IMR-90 (cell line): ENCODE data around the gene PREP. TPM values are rescaled to one million over a fixed set of nuclear protein-coding genes. Genes with fewer than 3 reads are reported as not detected.

Experiments
- ATAC-seq: fragments of 200-7000 bp; cut with Tn5 transposase; 2 replicates; pipeline ENCODE4 v1.9.1; 2020; ENCODE audit warnings: low read depth, mild to moderate bottlenecking, moderate library complexity
- BruUV-seq: library from RNA; stranded (reverse); fragments of 400-500 nt; replicated peaks from 2 replicates; lab custom pipeline; 2021; lab: Mats Ljungman, UMichigan
- CTCF ChIA-PET: fragments of 300-600 bp; formaldehyde crosslinking; extraction: SDS; loops from one replicate; lab custom pipeline; 2021; ENCODE audit warnings: antibody characterized with exemption; lab: Yijun Ruan, JAX
- POLR2A ChIA-PET: fragments of 300-600 bp; sonication (Branson Sonifier 250); formaldehyde crosslinking; loops from one replicate; lab custom pipeline; 2022; ENCODE audit warnings: antibody characterized with exemption; ENCODE audit not compliant: unreplicated experiment; lab: Charles Lee
- DNase-seq: peaks from one replicate; pipeline ENCODE4 v3.0.0; 2013
- H2AFZ ChIP-seq: replicated peaks from 2 replicates; pipeline ENCODE3; 2013; ENCODE audit warnings: low read length, mild to moderate bottlenecking; ENCODE audit not compliant: poor library complexity
- H2AK5ac ChIP-seq: 2 replicates; pipeline ENCODE4 v1.6.1; 2013; ENCODE audit warnings: low read depth, low read length, inconsistent platforms
- H2AK9ac ChIP-seq: replicated peaks from 2 replicates; pipeline ENCODE3; 2013; ENCODE audit warnings: mild to moderate bottlenecking, low read depth, low read length, moderate library complexity; ENCODE audit not compliant: poor library complexity
- H2BK120ac ChIP-seq: 2 replicates; pipeline ENCODE4 v1.6.1; 2013; ENCODE audit warnings: low read depth, low read length, inconsistent platforms
- H2BK15ac ChIP-seq: 3 replicates; pipeline ENCODE4 v1.6.1; 2013; ENCODE audit warnings: low read depth, low read length, inconsistent platforms
- H2BK20ac ChIP-seq: 2 replicates; pipeline ENCODE4 v1.6.1; 2013; ENCODE audit warnings: low read depth, mild to moderate bottlenecking, inconsistent platforms, low read length, moderate library complexity
- H2BK5ac ChIP-seq: 2 replicates; pipeline ENCODE4 v1.6.1; 2013; ENCODE audit warnings: mild to moderate bottlenecking, low read depth, low read length, inconsistent platforms; ENCODE audit not compliant: poor library complexity, severe bottlenecking
- H3K14ac ChIP-seq: replicated peaks from 2 replicates; pipeline ENCODE4 v1.6.1; 2013; ENCODE audit warnings: low read depth, low read length, inconsistent platforms
- H3K18ac ChIP-seq: 2 replicates; pipeline ENCODE4 v1.6.1; 2013; ENCODE audit warnings: low read depth, low read length, control low read depth
- H3K23ac ChIP-seq: 2 replicates; pipeline ENCODE4 v1.6.1; 2013; ENCODE audit warnings: low read depth, low read length, inconsistent platforms
- H3K27ac ChIP-seq: 2 replicates; pipeline ENCODE4 v1.5.1; 2013; ENCODE audit warnings: mild to moderate bottlenecking, control low read depth, low read length; ENCODE audit not compliant: insufficient read depth
- H3K27me3 ChIP-seq: 2 replicates; pipeline ENCODE4 v1.6.1; 2013; ENCODE audit warnings: low read length; ENCODE audit not compliant: control insufficient read depth, insufficient read depth
- H3K36me3 ChIP-seq: 2 replicates; pipeline ENCODE4 v1.6.1; 2013; ENCODE audit warnings: low read length, mixed read lengths; ENCODE audit not compliant: control insufficient read depth, insufficient read depth
- H3K4ac ChIP-seq: 2 replicates; pipeline ENCODE4 v1.6.1; 2013; ENCODE audit warnings: low read depth, low read length, inconsistent platforms
- H3K4me1 ChIP-seq: 2 replicates; pipeline ENCODE4 v1.6.1; 2013; ENCODE audit warnings: low read length, mixed read lengths; ENCODE audit not compliant: control insufficient read depth, insufficient read depth
- H3K4me2 ChIP-seq: 2 replicates; pipeline ENCODE4 v1.6.1; 2013; ENCODE audit warnings: low read depth, mild to moderate bottlenecking, control low read depth, low read length, moderate library complexity
- H3K4me3 ChIP-seq: 2 replicates; pipeline ENCODE4 v1.5.1; 2013; ENCODE audit warnings: low read depth, mild to moderate bottlenecking, control low read depth, low read length, moderate library complexity; ENCODE audit not compliant: insufficient read depth
- H3K56ac ChIP-seq: 2 replicates; pipeline ENCODE4 v1.6.1; 2013; ENCODE audit warnings: low read length, inconsistent platforms; ENCODE audit not compliant: insufficient read depth; ENCODE audit errors: extremely low read depth
- H3K79me1 ChIP-seq, 2 experiments: 2 replicates each; pipeline ENCODE4 v1.6.1; 2013; ENCODE audit warnings: low read length in 2 of 2, inconsistent platforms in 1 of 2, low read depth in 1 of 2
- H3K9ac ChIP-seq: 2 replicates; pipeline ENCODE4 v1.6.1; 2013; ENCODE audit warnings: low read depth, low read length, control low read depth
- H3K9me1 ChIP-seq: 2 replicates; pipeline ENCODE4 v1.6.1; 2013; ENCODE audit warnings: low read length, inconsistent platforms; ENCODE audit not compliant: insufficient read depth
- H3K9me3 ChIP-seq: 2 replicates; pipeline ENCODE4 v1.6.1; 2013; ENCODE audit warnings: low read length; ENCODE audit not compliant: control insufficient read depth, insufficient read depth
- H4K20me1 ChIP-seq: 2 replicates; pipeline ENCODE4 v1.6.1; 2013; ENCODE audit warnings: low read length, inconsistent platforms; ENCODE audit not compliant: insufficient read depth
- H4K5ac ChIP-seq: 2 replicates; pipeline ENCODE4 v1.6.1; 2013; ENCODE audit warnings: mild to moderate bottlenecking, low read depth, low read length, control low read depth
- H4K8ac ChIP-seq, 2 experiments: 2 replicates each; pipeline ENCODE4 v1.6.1; 2013; ENCODE audit warnings: low read depth in 2 of 2, low read length in 2 of 2, control low read depth in 1 of 2, inconsistent platforms in 1 of 2
- H4K91ac ChIP-seq: 2 replicates; pipeline ENCODE4 v1.6.1; 2013; ENCODE audit warnings: low read depth, low read length, inconsistent platforms; ENCODE audit not compliant: insufficient read depth
- FOS ChIP-seq: fragments of 150-350 bp; IDR thresholded peaks from 2 replicates; pipeline ENCODE4 v1.6.1; 2016; ENCODE audit warnings: low read depth, low read length
- SMC3 ChIP-seq: fragments of 150-350 bp; IDR thresholded peaks from 2 replicates; pipeline ENCODE4 v1.6.1; 2016; ENCODE audit warnings: low read depth, mild to moderate bottlenecking, antibody characterized with exemption, low read length, moderate library complexity
- WGBS, 2 experiments: methylation state at CpG; one replicate each; pipeline versions ENCODE4 v1.1.5 to v1.1.7; 2013; ENCODE audit warnings: missing lambda C conversion rate in 2 of 2; ENCODE audit not compliant: insufficient read length in 1 of 2; ENCODE audit errors: extremely low coverage in 2 of 2; 5-methylcytosine and 5-hydroxymethylcytosine counted together
- dilution Hi-C: fragments of 300-500 bp; cut with HindIII; formaldehyde crosslinking; loops from one replicate; pipeline ENCODE4 v1.14.3; 2018; ENCODE audit warnings: low sequenced_read_pairs; ENCODE audit not compliant: unreplicated experiment
- in situ Hi-C: fragments of 300-500 bp; cut with MboI; formaldehyde crosslinking; loops from 3 replicates; pipeline ENCODE4 v1.14.3; 2019; ENCODE audit warnings: low sequenced_read_pairs, inconsistent platforms, mixed read lengths
- intact Hi-C: fragments of 100-400 bp; cut with micrococcal nuclease; formaldehyde crosslinking; loops from 2 replicates; pipeline ENCODE4 v1.10.0; 2022
- polyA plus RNA-seq, 3 experiments: library from polyadenylated mRNA; depleted of rRNA; stranded (reverse); fragments of >200 nt; gene quantifications; 2 replicates each; pipeline ENCODE4 v1.2.3, GENCODE V29; 2012; ENCODE audit warnings: low replicate concordance in 1 of 3
- total RNA-seq: library from RNA; depleted of rRNA; stranded (reverse); fragments of >200 nt; gene quantifications from 2 replicates; pipeline ENCODE4 v1.2.3, GENCODE V29; 2012

The PREP gene
- total and polyA plus RNA-seq, 2 of the 4 experiments (the other 2 are of a cell fraction) = 21.0 to 25.7 TPM

GRCh38 chr6:105326833-105327770 is 75.8 kb downstream of the PREP start:
- ATAC-seq (peak; percentile 68), DNase-seq (peak; percentile 83)
- Histone ChIP-seq H3K27ac (no peak overlapping the region), H3K56ac (no peak overlapping the region), H2AK9ac (no peak overlapping the region), H3K4me3 (no peak overlapping the region), H2BK20ac (no peak overlapping the region), H3K18ac (no peak overlapping the region), H2AK5ac (no peak overlapping the region), H4K8ac (no peak overlapping the region), H4K5ac (no peak overlapping the region), H3K36me3 (peaks cover 25% of the 10 kb centered on the region), H2BK15ac (no peak overlapping the region), H4K20me1 (peaks cover 13% of the 10 kb centered on the region; the same call in 1 of the 2 replicates), H4K91ac (no peak overlapping the region), H3K4me1 (peaks cover 3% of the 10 kb centered on the region; the same call in 1 of the 2 replicates), H2AFZ (no peak overlapping the region), H3K9me3 (no peaks in the 10 kb centered on the region), H3K9ac (no peak overlapping the region), H3K23ac (no peak overlapping the region), H3K27me3 (no peaks in the 10 kb centered on the region), H3K79me1 (peaks cover 0 to 18% of the 10 kb centered on the region in 2 experiments; a peak in 3 of 4 replicates), H3K4ac (no peak overlapping the region; the same call in 1 of the 2 replicates), H3K14ac (no peak overlapping the region), H3K4me2 (no peak overlapping the region), H3K9me1 (peaks cover 8% of the 10 kb centered on the region), H2BK120ac (no peak overlapping the region), H2BK5ac (no peak overlapping the region)
- BruUV-seq = no TSS peak
- in situ Hi-C loops = no loop called here
- WGBS, 2 experiments = 80% methylated on average over 2 of the region's 9 CpGs; no CpG with 5 or more reads in 1 of the 2 experiments
- dilution Hi-C loops = no loop called here
- ChIA-PET CTCF (interaction anchor here (0.9 kb wide), 1 partner anchor 47 kb away, joined by 3 read pairs; no protein-coding TSS in a partner anchor), POLR2A (no interaction called here)
- TF ChIP-seq FOS (peak; percentile 32; the same call in 1 of the 2 replicates), SMC3 (no peak)
- intact Hi-C loops = no loop called here
